B cell (primary cell): ENCODE data around the gene LAMA3. TPM values are rescaled to one million over a fixed set of nuclear protein-coding genes. Genes with fewer than 3 reads are reported as not detected.
A peak's percentile ranks its signal among the peaks of the same experiment; 100 is the strongest.

ENCODE experiments used
- ATAC-seq: fragments of 200-7000 bp; cut with Tn5 transposase; one replicate; pipeline ENCODE4 v1.10.0; 2021; ENCODE audit warnings: low read depth, mild to moderate bottlenecking, moderate number of reproducible peaks, moderate library complexity
- CTCF ChIA-PET: fragments of 350-600 bp; sonication (Branson Sonifier 250); formaldehyde crosslinking; loops from one replicate; lab custom pipeline; 2021; ENCODE audit warnings: antibody characterized with exemption, inconsistent platforms; lab: Charles Lee
- POLR2A ChIA-PET: fragments of 350-600 bp; sonication (Branson Sonifier 250); formaldehyde crosslinking; loops from one replicate; lab custom pipeline; 2021; ENCODE audit warnings: antibody characterized with exemption; lab: Charles Lee
- DNase-seq: peaks from one replicate; pipeline ENCODE4 v3.0.0; 2013
- H2AFZ ChIP-seq: 2 replicates; pipeline ENCODE4 v1.6.1; 2012; ENCODE audit warnings: mild to moderate bottlenecking, low read depth, low read length; ENCODE audit not compliant: insufficient read depth, poor library complexity, severe bottlenecking
- H3K27ac ChIP-seq, 2 donors: 1 replicate in 1 of 2; 2 replicates in 1 of 2; pipeline ENCODE4 v1.5.1; 2012 to 2013; ENCODE audit warnings: low read length in 2 of 2, mild to moderate bottlenecking in 2 of 2, moderate library complexity in 1 of 2
- H3K27me3 ChIP-seq, 4 experiments: fragments of 200-600 bp in 1 of 4; sonication (generic) in 1 of 4; replicated peaks in 1 of 4; 1 replicate in 2 of 4; 2 replicates in 2 of 4; pipeline versions ENCODE4 v1.6.1 to v1.7.0; 2013 to 2016; ENCODE audit warnings: low read length in 3 of 4, mild to moderate bottlenecking in 2 of 4, mixed read lengths in 1 of 4, moderate library complexity in 1 of 4; ENCODE audit not compliant: insufficient read depth in 4 of 4, control insufficient read depth in 3 of 4; ENCODE audit errors: control extremely low read depth in 1 of 4
- H3K36me3 ChIP-seq, 2 experiments: replicated peaks in 1 of 2; 1 replicate in 1 of 2; 2 replicates in 1 of 2; pipeline versions ENCODE4 v1.6.1 to v1.7.1; 2013; ENCODE audit warnings: low read length in 1 of 2; ENCODE audit not compliant: insufficient read depth in 2 of 2, control insufficient read depth in 1 of 2; ENCODE audit errors: control extremely low read depth in 1 of 2, extremely low read depth in 1 of 2
- H3K4me1 ChIP-seq, 2 donors: fragments of 200-600 bp in 1 of 2; sonication (generic) in 1 of 2; 1 replicate in 1 of 2; 2 replicates in 1 of 2; pipeline versions ENCODE4 v1.5.1 to v1.6.1; 2013 to 2017; ENCODE audit warnings: low read length in 2 of 2; ENCODE audit not compliant: control insufficient read depth in 2 of 2, insufficient read depth in 2 of 2
- H3K4me2 ChIP-seq: replicated peaks from 2 replicates; pipeline ENCODE3; 2012; ENCODE audit warnings: mild to moderate bottlenecking, low read depth, low read length; ENCODE audit not compliant: poor library complexity, severe bottlenecking
- H3K4me3 ChIP-seq, 5 experiments: fragments of 200-600 bp in 1 of 5; sonication (generic) in 1 of 5; 1 replicate in 3 of 5; 2 replicates in 2 of 5; pipeline versions ENCODE4 v1.5.1 to v1.7.0; 2011 to 2016; ENCODE audit warnings: low read length in 4 of 5, mild to moderate bottlenecking in 4 of 5, low read depth in 2 of 5, control low read depth in 1 of 5, moderate library complexity in 1 of 5; ENCODE audit not compliant: insufficient read depth in 1 of 5; ENCODE audit errors: control extremely low read depth in 1 of 5, extremely low read depth in 1 of 5
- H3K79me2 ChIP-seq: fragments of 200-600 bp; sonication (generic); one replicate; pipeline ENCODE4 v1.6.0; 2016; ENCODE audit warnings: low read length; ENCODE audit not compliant: control insufficient read depth, insufficient read depth
- H3K9ac ChIP-seq: fragments of 200-600 bp; sonication (generic); 2 replicates; pipeline ENCODE4 v1.6.1; 2017; ENCODE audit warnings: mild to moderate bottlenecking, low read length, moderate library complexity
- H3K9me3 ChIP-seq, 3 donors: one replicate each; pipeline versions ENCODE4 v1.6.1 to v1.7.1; 2013; ENCODE audit warnings: low read length in 2 of 3; ENCODE audit not compliant: control insufficient read depth in 2 of 3, insufficient read depth in 1 of 3; ENCODE audit errors: control extremely low read depth in 1 of 3
- H4K20me1 ChIP-seq: 2 replicates; pipeline ENCODE4 v1.6.0; 2012; ENCODE audit warnings: mild to moderate bottlenecking, low read length; ENCODE audit not compliant: insufficient read depth, control insufficient read depth, poor library complexity, severe bottlenecking
- H3K27ac Mint-ChIP-seq: one replicate; pipeline ENCODE4 v1.8.0; 2021; ENCODE audit warnings: mixed read lengths
- H3K27me3 Mint-ChIP-seq: one replicate; pipeline ENCODE4 v1.8.0; 2021; ENCODE audit warnings: mixed read lengths
- H3K4me1 Mint-ChIP-seq: one replicate; pipeline ENCODE4 v1.8.0; 2021; ENCODE audit warnings: mixed read lengths
- H3K4me3 Mint-ChIP-seq: one replicate; pipeline ENCODE4 v1.8.0; 2021; ENCODE audit warnings: mixed read lengths
- H3K9me3 Mint-ChIP-seq: one replicate; pipeline ENCODE4 v1.8.0; 2022; ENCODE audit warnings: mixed read lengths; ENCODE audit not compliant: insufficient read depth
- CTCF ChIP-seq: fragments of 200-600 bp; IDR thresholded peaks from one replicate; pipeline ENCODE4 v1.8.0; 2022; ENCODE audit warnings: antibody characterized with exemption, mild to moderate bottlenecking
- EZH2 ChIP-seq: IDR thresholded peaks from 2 replicates; pipeline ENCODE4 v1.6.1; 2012; ENCODE audit warnings: borderline replicate concordance, low read depth, mild to moderate bottlenecking, moderate library complexity, low read length; ENCODE audit not compliant: insufficient read depth, poor library complexity, severe bottlenecking
- WGBS: methylation state at CpG from one replicate; pipeline ENCODE4 v1.1.5; 2013; ENCODE audit warnings: missing lambda C conversion rate; ENCODE audit not compliant: insufficient coverage; 5-methylcytosine and 5-hydroxymethylcytosine counted together
- intact Hi-C: fragments of 100-400 bp; cut with micrococcal nuclease; formaldehyde crosslinking; loops from one replicate; pipeline ENCODE4 v1.10.0; 2022
- polyA plus RNA-seq: library from polyadenylated mRNA; depleted of rRNA; stranded (reverse); fragments of >200 nt; gene quantifications from 2 replicates; pipeline ENCODE4 v1.2.3, GENCODE V29; 2012
- total RNA-seq, 2 donors: library from RNA; stranded (reverse); fragments of 120-200 nt in 1 of 2; gene quantifications; 1 replicate in 1 of 2; 2 replicates in 1 of 2; pipeline versions ENCODE4 v1.2.3 to v1.2.4, GENCODE V29; 2013 to 2022

LAMA3 gene
- total and polyA plus RNA-seq, 2 donors (not counting 1 experiment from before 2014, with no cell fraction given) = 0.03 to 0.32 TPM

- Histone ChIP-seq H3K9ac (no peak overlapping the region), H4K20me1 (no peaks in the 10 kb centered on the region), H3K4me1 (peaks cover 64 to 69% of the 10 kb centered on the region in 2 donors), H3K9me3 (peaks cover 0 to 12% (median 0%) of the 10 kb centered on the region in 3 donors), H3K27me3 (no peaks in the 10 kb centered on the region), H2AFZ (peak overlapping the region; percentile 29), H3K4me2 (peak overlapping the region; percentile 20), H3K79me2 (no peaks in the 10 kb centered on the region), H3K4me3 (no peak overlapping the region), H3K36me3 (no peaks in the 10 kb centered on the region), H3K27ac (peak overlapping the region; percentile 33 to 67)
- TF ChIP-seq EZH2 = no peak
- TF ChIP-seq CTCF = no peak
- Mint-ChIP-seq H3K27ac (peak overlapping the region; percentile 79), H3K4me1 (peaks cover 61% of the 10 kb centered on the region), H3K27me3 (no peaks in the 10 kb centered on the region), H3K4me3 (no peak overlapping the region), H3K9me3 (no peaks in the 10 kb centered on the region)
- intact Hi-C loops = loop anchor here (10.0 kb wide), 1 partner anchor 153 kb away; the partner anchor contains the start of gene TTC39C
- DNase-seq = no peak
- CTCF ChIA-PET = interaction anchor here (1.4 to 2.0 kb wide), 2 partner anchors 57 to 59 kb away, joined by 3 to 5 read pairs; no protein-coding TSS in a partner anchor
- ATAC-seq = no peak
- WGBS = 8% methylated on average over 4 of the region's 6 CpGs
- POLR2A ChIA-PET = interaction anchor here (0.6 kb wide), 1 partner anchor 14 kb away, joined by 3 read pairs; no protein-coding TSS in a partner anchor
Observed at GRCh38 chr18:23861805-23862470, 172.7 kb downstream of the LAMA3 start.

GRCh38 chr18:23864624-23865023, 175.4 kb downstream of the LAMA3 start:
- DNase-seq (peak; percentile 34), ATAC-seq (peak; percentile 58)
- peak overlapping the region in 1 of 5 experiments; percentile 34 for H3K4me3 ChIP-seq
- no peaks in the 10 kb centered on the region for H4K20me1 ChIP-seq
- Mint-ChIP-seq H3K27me3 (no peaks in the 10 kb centered on the region), H3K9me3 (no peaks in the 10 kb centered on the region), H3K4me3 (peak overlapping the region; percentile 58), H3K27ac (peak overlapping the region; percentile 85), H3K4me1 (peaks cover 71% of the 10 kb centered on the region)
- peak overlapping the region; percentile 30 for H2AFZ ChIP-seq
- no peaks in the 10 kb centered on the region for H3K79me2 ChIP-seq
- H3K27ac ChIP-seq = peak overlapping the region; percentile 45 to 67
- H3K9ac ChIP-seq = peak overlapping the region; percentile 19
- H3K36me3 ChIP-seq = no peaks in the 10 kb centered on the region
- intact Hi-C loops = loop anchor here (10.0 kb wide), 1 partner anchor 150 kb away; the partner anchor contains the start of gene TTC39C
- ChIA-PET POLR2A (no interaction called here), CTCF (interaction anchor here (0.6 kb wide), 2 partner anchors 27 to 54 kb away, joined by 3 to 4 read pairs; no protein-coding TSS in a partner anchor)
- 0% methylated on average over 1 of the region's 4 CpGs for WGBS
- H3K4me2 ChIP-seq = peak overlapping the region; percentile 60
- TF ChIP-seq EZH2 (no peak), CTCF (no peak)
- no peaks in the 10 kb centered on the region for H3K27me3 ChIP-seq
- peaks cover 0 to 12% (median 0%) of the 10 kb centered on the region in 3 donors for H3K9me3 ChIP-seq
- peaks cover 67 to 82% of the 10 kb centered on the region in 2 donors for H3K4me1 ChIP-seq
